Kidney (tissue), 14 donors: ENCODE data around the gene MOGAT2. TPM values are rescaled to one million over a fixed set of nuclear protein-coding genes. Genes with fewer than 3 reads are reported as not detected.

Experiments
- DNase-seq, 5 donors: peaks; one replicate each; pipeline ENCODE4 v3.0.0-alpha.2; 2013 to 2020
- FAIRE-seq: peaks from 2 replicates; lab custom pipeline; 2012; peaks lifted over from hg19 to GRCh38; lab: Jason Lieb, UNC
- H3K27ac ChIP-seq, 2 donors: one replicate each; pipeline ENCODE4 v1.7.0; 2013; ENCODE audit warnings: low read depth in 2 of 2, low read length in 2 of 2, inconsistent platforms in 1 of 2
- H3K27me3 ChIP-seq: one replicate; pipeline ENCODE4 v1.7.1; 2013; ENCODE audit warnings: low read length, inconsistent platforms; ENCODE audit not compliant: control insufficient read depth, insufficient read depth
- H3K36me3 ChIP-seq, 3 donors: one replicate each; pipeline versions ENCODE4 v1.7.0 to v1.7.1; 2013; ENCODE audit warnings: low read length in 3 of 3, control low read depth in 1 of 3, inconsistent platforms in 1 of 3; ENCODE audit not compliant: insufficient read depth in 3 of 3, control insufficient read depth in 2 of 3
- H3K4me1 ChIP-seq, 3 donors: one replicate each; pipeline versions ENCODE4 v1.7.0 to v1.7.1; 2013; ENCODE audit warnings: low read length in 3 of 3, inconsistent platforms in 1 of 3, low read depth in 1 of 3; ENCODE audit not compliant: control insufficient read depth in 2 of 3, insufficient read depth in 2 of 3
- H3K4me3 ChIP-seq, 3 donors: one replicate each; pipeline versions ENCODE4 v1.7.0 to v1.8.1; 2013; ENCODE audit warnings: low read length in 3 of 3, control low read depth in 1 of 3, inconsistent platforms in 1 of 3
- H3K9ac ChIP-seq, 3 donors: one replicate each; pipeline versions ENCODE4 v1.7.0 to v1.7.1; 2013; ENCODE audit warnings: low read length in 3 of 3, control low read depth in 1 of 3, inconsistent platforms in 1 of 3
- H3K9me3 ChIP-seq, 3 donors: one replicate each; pipeline versions ENCODE4 v1.7.0 to v1.7.1; 2013; ENCODE audit warnings: low read length in 3 of 3, control low read depth in 1 of 3, inconsistent platforms in 1 of 3; ENCODE audit not compliant: control insufficient read depth in 2 of 3, insufficient read depth in 1 of 3
- intact Hi-C: fragments of 100-400 bp; cut with DNase I; formaldehyde crosslinking; loops from one replicate; pipeline ENCODE4 v1.11.1; 2022
- polyA plus RNA-seq: library from polyadenylated mRNA; stranded (reverse); fragments of 350-450 nt; fragmentation: Illumina TruSeq; extraction: RNeasy Lipid Tissue Mini Kit (QIAGEN cat#74804); gene quantifications from one replicate; pipeline ENCODE4 v1.2.3, GENCODE V29; 2014; ENCODE audit warnings: low read depth, low replicate concordance; ENCODE audit not compliant: insufficient read depth
- total RNA-seq: library from RNA; stranded (reverse); fragmentation: NEBNext Ultra II Directional; extraction: Animal tissue kit (Norgen Biotek cat#: 25700); gene quantifications from one replicate; pipeline ENCODE4 v1.2.1, GENCODE V29; 2021
- TF ChIP-seq, protein P1 (sequence below): IDR thresholded peaks from 3 replicates; pipeline ENCODE4 v1.5.1; 2012; ENCODE audit warnings: mild to moderate bottlenecking, moderate library complexity, borderline replicate concordance; ENCODE audit not compliant: insufficient read depth; ENCODE audit errors: extremely low read depth
- donor health status: control.
- donor health status: control.
- donor health status: control.
- donor health status: control.
- donor health status: control.
- donor health status: DM: yes; HTN: yes; CAD: no.
- donor health status: Normal renal cell carcinoma (clear cell type).

Gene MOGAT2
- total and polyA plus RNA-seq, 2 donors from 2014 or later: 1.1 TPM; not detected in 1

DNA sequence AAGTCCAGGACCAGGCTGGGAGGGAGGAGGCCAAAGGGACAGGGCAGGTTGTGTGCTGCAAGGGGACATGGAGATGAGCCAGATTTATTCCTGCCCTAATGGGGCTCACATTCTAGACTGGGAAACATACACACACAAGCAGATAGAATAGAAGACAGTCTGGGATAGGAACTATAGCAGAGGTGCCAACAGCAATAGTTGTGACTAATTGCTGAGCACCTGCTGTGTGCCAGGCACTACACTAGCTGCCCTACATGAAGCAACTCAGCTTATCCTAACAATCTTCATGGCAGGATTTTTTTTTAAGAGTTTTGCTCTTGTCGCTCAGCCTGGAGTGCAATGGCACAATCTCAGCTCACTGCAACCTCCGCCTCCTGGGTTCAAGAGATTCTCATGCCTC, 11.4 kb downstream of the MOGAT2 start:
- DNase-seq (no peak), FAIRE-seq (no peak)
- H3K27ac ChIP-seq: no peak overlapping the region
- no peak overlapping the region for H3K9ac ChIP-seq
- no peaks in the 10 kb centered on the region for H3K9me3 ChIP-seq
- no peaks in the 10 kb centered on the region for H3K27me3 ChIP-seq
- intact Hi-C loops: no loop called here
- no peak overlapping the region for H3K4me3 ChIP-seq
- TF ChIP-seq, protein P1, sequence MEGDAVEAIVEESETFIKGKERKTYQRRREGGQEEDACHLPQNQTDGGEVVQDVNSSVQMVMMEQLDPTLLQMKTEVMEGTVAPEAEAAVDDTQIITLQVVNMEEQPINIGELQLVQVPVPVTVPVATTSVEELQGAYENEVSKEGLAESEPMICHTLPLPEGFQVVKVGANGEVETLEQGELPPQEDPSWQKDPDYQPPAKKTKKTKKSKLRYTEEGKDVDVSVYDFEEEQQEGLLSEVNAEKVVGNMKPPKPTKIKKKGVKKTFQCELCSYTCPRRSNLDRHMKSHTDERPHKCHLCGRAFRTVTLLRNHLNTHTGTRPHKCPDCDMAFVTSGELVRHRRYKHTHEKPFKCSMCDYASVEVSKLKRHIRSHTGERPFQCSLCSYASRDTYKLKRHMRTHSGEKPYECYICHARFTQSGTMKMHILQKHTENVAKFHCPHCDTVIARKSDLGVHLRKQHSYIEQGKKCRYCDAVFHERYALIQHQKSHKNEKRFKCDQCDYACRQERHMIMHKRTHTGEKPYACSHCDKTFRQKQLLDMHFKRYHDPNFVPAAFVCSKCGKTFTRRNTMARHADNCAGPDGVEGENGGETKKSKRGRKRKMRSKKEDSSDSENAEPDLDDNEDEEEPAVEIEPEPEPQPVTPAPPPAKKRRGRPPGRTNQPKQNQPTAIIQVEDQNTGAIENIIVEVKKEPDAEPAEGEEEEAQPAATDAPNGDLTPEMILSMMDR: no peak
- no peaks in the 10 kb centered on the region for H3K36me3 ChIP-seq
- no peaks in the 10 kb centered on the region for H3K4me1 ChIP-seq

DNA sequence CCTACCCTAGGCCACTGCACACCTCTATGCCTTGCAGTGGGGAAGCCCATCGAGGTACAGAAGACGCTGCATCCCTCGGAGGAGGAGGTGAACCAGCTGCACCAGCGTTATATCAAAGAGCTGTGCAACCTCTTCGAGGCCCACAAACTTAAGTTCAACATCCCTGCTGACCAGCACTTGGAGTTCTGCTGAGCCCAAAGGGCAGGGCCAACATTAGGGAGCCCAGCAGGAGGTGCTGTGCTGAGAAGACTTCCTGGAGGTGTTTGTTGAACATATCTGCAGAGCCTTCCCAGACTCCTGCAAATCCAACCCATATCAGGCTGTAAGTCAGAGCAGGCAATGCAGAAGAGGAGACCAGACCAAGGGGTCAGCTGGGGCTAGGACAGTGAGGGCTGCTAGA, 13.5 kb downstream of the MOGAT2 start:
- no peaks in the 10 kb centered on the region for H3K27me3 ChIP-seq
- intact Hi-C loops: no loop called here
- no peak overlapping the region for H3K4me3 ChIP-seq
- H3K9me3 ChIP-seq: no peaks in the 10 kb centered on the region
- DNase-seq: no peak
- H3K36me3 ChIP-seq: no peaks in the 10 kb centered on the region
- no peak overlapping the region for H3K9ac ChIP-seq
- no peak overlapping the region for H3K27ac ChIP-seq
- FAIRE-seq: no peak
- TF ChIP-seq, protein P1: no peak
- peaks cover 0 to 3% (median 0%) of the 10 kb centered on the region in 3 donors for H3K4me1 ChIP-seq

DNA sequence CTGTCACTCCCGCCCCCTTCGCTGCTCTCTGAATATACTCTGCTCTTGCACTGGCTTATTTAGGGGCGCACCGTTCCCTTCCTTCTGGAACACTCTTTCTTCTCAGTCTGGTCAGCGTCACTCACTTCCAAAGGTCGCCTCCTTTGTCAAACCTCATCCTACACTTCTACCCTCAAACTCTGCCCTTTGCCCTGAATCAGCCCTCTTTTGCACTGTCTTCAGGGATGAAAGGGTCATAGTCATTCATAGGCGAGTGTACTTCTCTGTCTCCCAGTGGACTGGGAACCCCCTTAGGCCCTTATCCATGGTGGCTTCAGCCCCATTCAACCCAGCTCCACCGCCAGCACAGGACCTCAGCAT, 15.4 kb downstream of the MOGAT2 start:
- DNase-seq: no peak
- Histone ChIP-seq H3K27me3 (no peaks in the 10 kb centered on the region), H3K9me3 (no peaks in the 10 kb centered on the region), H3K27ac (no peak overlapping the region), H3K4me3 (no peak overlapping the region), H3K4me1 (peaks cover 0 to 3% (median 0%) of the 10 kb centered on the region in 3 donors), H3K36me3 (no peaks in the 10 kb centered on the region), H3K9ac (no peak overlapping the region)
- intact Hi-C loops: no loop called here
- FAIRE-seq: no peak
- TF ChIP-seq, protein P1: no peak

DNA sequence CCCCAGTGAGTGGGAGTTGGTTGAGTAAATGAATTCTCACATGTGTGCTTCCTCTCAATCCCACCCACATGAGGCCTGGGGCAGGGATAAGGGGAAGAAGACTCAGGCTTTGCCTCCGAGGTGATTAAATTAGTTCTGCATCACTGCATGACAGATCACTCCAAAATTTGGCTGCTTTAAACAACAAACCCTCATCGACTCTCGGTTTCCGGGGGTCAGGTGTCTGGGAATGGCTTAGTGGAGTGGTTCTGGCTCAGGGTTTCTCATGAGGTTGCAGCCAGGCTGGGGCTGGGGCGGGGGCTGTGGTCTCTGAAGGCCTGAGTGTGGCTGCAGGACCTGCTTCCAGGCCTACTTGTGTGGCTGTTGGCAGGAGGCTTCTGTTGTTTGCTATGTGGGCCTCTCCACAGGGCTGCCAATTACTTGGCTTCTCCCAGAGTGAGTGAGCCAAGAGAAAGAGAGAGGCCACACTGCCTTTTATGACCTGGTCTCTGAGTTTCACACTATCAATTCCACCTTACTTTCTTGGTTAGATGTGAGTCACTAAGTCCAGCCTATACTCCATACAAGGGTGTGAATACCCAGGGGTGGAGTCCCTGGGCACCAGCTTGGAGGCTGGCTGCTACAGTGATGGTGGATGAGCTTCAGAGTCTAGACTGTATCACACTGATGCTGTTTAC, 15.9 kb downstream of the MOGAT2 start:
- peak in 3 of 5 donors; percentile 49 to 64 (median 57) for DNase-seq
- no peaks in the 10 kb centered on the region for H3K27me3 ChIP-seq

More for the DNA sequence above, 15.9 kb downstream of the MOGAT2 start:
- no peak overlapping the region for H3K27ac ChIP-seq
- H3K36me3 ChIP-seq: no peaks in the 10 kb centered on the region
- H3K9ac ChIP-seq: no peak overlapping the region
- no peaks in the 10 kb centered on the region for H3K9me3 ChIP-seq
- intact Hi-C loops: no loop called here
- H3K4me1 ChIP-seq: peaks cover 0 to 3% (median 0%) of the 10 kb centered on the region in 3 donors
- TF ChIP-seq, protein P1: no peak
- H3K4me3 ChIP-seq: no peak overlapping the region
- FAIRE-seq: no peak
